ENCODE measurements around the gene CTDSP1.

- no peak for TF ChIP-seq CTCF (IDR thresholded peaks at IDR 0.05)
- TF ChIP-seq POLR2A (IDR thresholded peaks at IDR 0.05) = no peak
- no peak for TF ChIP-seq POLR2AphosphoS5 (IDR thresholded peaks at IDR 0.05)
- TF ChIP-seq EP300 (IDR thresholded peaks at IDR 0.05) = no peak
These were observed 52.4 kb downstream of the CTDSP1 start for GRCh38 chr2:218452079-218452478.
